ACC112 (cell line): ENCODE data around the gene CXCR4.

Experiments used
- H2AFZ ChIP-seq: fragments of 200-600 bp; sonication (generic); one replicate; pipeline ENCODE4 v1.6.0; 2017; ENCODE audit warnings: antibody characterized with exemption, low read length; ENCODE audit not compliant: unreplicated experiment
- H3K27ac ChIP-seq: fragments of 200-600 bp; sonication (generic); 2 replicates; pipeline ENCODE4 v1.5.1; 2014; ENCODE audit warnings: low read depth, mild to moderate bottlenecking, antibody characterized with exemption, low read length, moderate library complexity
- H3K27me3 ChIP-seq: fragments of 200-600 bp; sonication (generic); 2 replicates; pipeline ENCODE4 v1.6.1; 2014; ENCODE audit warnings: mild to moderate bottlenecking, antibody characterized with exemption, low read length, moderate library complexity, mixed read lengths; ENCODE audit not compliant: insufficient read depth
- H3K36me3 ChIP-seq: fragments of 200-600 bp; sonication (generic); 2 replicates; pipeline ENCODE4 v1.6.1; 2016; ENCODE audit warnings: mild to moderate bottlenecking, antibody characterized with exemption, low read length, moderate library complexity, mixed read lengths; ENCODE audit not compliant: insufficient read depth
- H3K4me1 ChIP-seq: fragments of 200-600 bp; sonication (generic); one replicate; pipeline ENCODE4 v1.6.1; 2016; ENCODE audit warnings: low read length, mixed read lengths; ENCODE audit not compliant: insufficient read depth, unreplicated experiment, control insufficient read depth
- H3K4me3 ChIP-seq: fragments of 200-600 bp; sonication (generic); 2 replicates; pipeline ENCODE4 v1.5.1; 2014; ENCODE audit warnings: mild to moderate bottlenecking, low read depth, low read length
- H3K79me2 ChIP-seq: fragments of 200-600 bp; sonication (generic); one replicate; pipeline ENCODE4 v1.6.0; 2016; ENCODE audit warnings: low read length; ENCODE audit not compliant: control insufficient read depth, unreplicated experiment, insufficient read depth

Gene CXCR4

GRCh38 chr2:136114382-136114781, 3.6 kb downstream of the CXCR4 start:
- Histone ChIP-seq H3K4me3 (no peak overlapping the region), H3K36me3 (no peaks in the 10 kb centered on the region), H3K27me3 (peaks cover 99% of the 10 kb centered on the region), H3K27ac (no peak overlapping the region), H2AFZ (no peak overlapping the region), H3K79me2 (no peaks in the 10 kb centered on the region), H3K4me1 (no peaks in the 10 kb centered on the region)

GRCh38 chr2:136113209-136113971, 4.6 kb downstream of the CXCR4 start:
- Histone ChIP-seq H2AFZ (no peak overlapping the region), H3K27me3 (peaks cover 99% of the 10 kb centered on the region), H3K79me2 (no peaks in the 10 kb centered on the region), H3K27ac (no peak overlapping the region), H3K36me3 (no peaks in the 10 kb centered on the region), H3K4me1 (no peaks in the 10 kb centered on the region), H3K4me3 (no peak overlapping the region)

- Histone ChIP-seq H3K4me1 (no peaks in the 10 kb centered on the region), H3K27ac (no peak overlapping the region), H3K36me3 (no peaks in the 10 kb centered on the region), H3K27me3 (peaks cover 100% of the 10 kb centered on the region), H3K4me3 (no peak overlapping the region), H2AFZ (no peak overlapping the region), H3K79me2 (no peaks in the 10 kb centered on the region)
These were observed 5.4 kb downstream of the CXCR4 start for GRCh38 chr2:136112317-136113208.

GRCh38 chr2:136111711-136112110, 6.2 kb downstream of the CXCR4 start:
- peaks cover 97% of the 10 kb centered on the region for H3K27me3 ChIP-seq
- no peaks in the 10 kb centered on the region for H3K36me3 ChIP-seq
- H3K4me3 ChIP-seq = no peak overlapping the region
- H3K79me2 ChIP-seq = no peaks in the 10 kb centered on the region
- no peak overlapping the region for H2AFZ ChIP-seq
- no peak overlapping the region for H3K27ac ChIP-seq
- no peaks in the 10 kb centered on the region for H3K4me1 ChIP-seq

DNA sequence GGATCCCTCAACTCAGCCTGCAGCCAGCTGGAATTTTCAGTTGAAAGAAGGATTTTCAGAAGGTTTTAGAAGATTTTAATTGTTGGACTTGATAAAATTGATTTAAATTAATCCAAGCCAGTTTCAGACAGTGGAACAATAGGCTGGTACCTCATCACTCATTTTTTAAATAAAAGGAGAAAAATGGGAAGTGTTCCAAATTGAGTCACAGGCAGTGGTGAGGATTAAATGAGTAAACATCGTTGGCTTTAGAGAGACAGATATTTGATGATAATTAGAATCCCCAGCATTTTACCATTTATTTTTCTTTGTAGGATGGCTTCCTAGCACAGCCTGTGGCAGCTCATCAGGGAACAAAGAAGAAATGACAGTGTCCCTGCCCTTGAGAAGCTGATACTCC, 7.4 kb downstream of the CXCR4 start:
- Histone ChIP-seq H3K4me3 (no peak overlapping the region), H3K36me3 (no peaks in the 10 kb centered on the region), H3K27ac (no peak overlapping the region), H3K4me1 (no peaks in the 10 kb centered on the region), H3K79me2 (no peaks in the 10 kb centered on the region), H2AFZ (no peak overlapping the region), H3K27me3 (peaks cover 85% of the 10 kb centered on the region)

- no peaks in the 10 kb centered on the region for H3K79me2 ChIP-seq
- no peaks in the 10 kb centered on the region for H3K36me3 ChIP-seq
- no peaks in the 10 kb centered on the region for H3K4me1 ChIP-seq
- no peak overlapping the region for H3K4me3 ChIP-seq
- H2AFZ ChIP-seq = no peak overlapping the region
- H3K27ac ChIP-seq = no peak overlapping the region
- peaks cover 69% of the 10 kb centered on the region for H3K27me3 ChIP-seq
These were observed 9.5 kb downstream of the CXCR4 start for GRCh38 chr2:136108463-136108862.

- H3K4me3 ChIP-seq = no peak overlapping the region
- no peaks in the 10 kb centered on the region for H3K36me3 ChIP-seq
- no peak overlapping the region for H2AFZ ChIP-seq
- no peaks in the 10 kb centered on the region for H3K79me2 ChIP-seq
- no peaks in the 10 kb centered on the region for H3K4me1 ChIP-seq
- peaks cover 60% of the 10 kb centered on the region for H3K27me3 ChIP-seq
- no peak overlapping the region for H3K27ac ChIP-seq
These were observed 10.6 kb downstream of the CXCR4 start for GRCh38 chr2:136107051-136108033.

DNA sequence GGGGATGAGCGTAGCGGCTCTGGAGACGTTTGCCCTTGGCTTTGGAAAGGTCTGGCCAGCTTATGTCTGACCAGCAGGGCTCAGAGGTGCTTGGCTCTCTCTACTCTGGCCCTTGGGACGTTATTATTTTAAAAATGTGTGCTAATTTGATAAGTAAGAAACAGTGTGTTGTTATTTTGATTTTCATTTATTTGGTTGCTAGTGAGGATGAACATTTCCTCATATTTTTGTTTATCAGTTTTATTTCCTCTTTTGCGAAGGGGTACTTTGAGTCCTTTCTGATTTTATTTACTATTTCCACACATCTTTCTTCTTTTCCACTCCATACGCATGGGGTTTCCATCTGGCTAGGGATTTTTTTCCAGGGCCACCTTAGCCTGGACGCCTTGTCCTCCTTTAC, 11.4 kb downstream of the CXCR4 start:
- H3K4me1 ChIP-seq = no peaks in the 10 kb centered on the region
- peaks cover 52% of the 10 kb centered on the region for H3K27me3 ChIP-seq
- H3K36me3 ChIP-seq = no peaks in the 10 kb centered on the region
- no peak overlapping the region for H3K4me3 ChIP-seq
- H3K27ac ChIP-seq = no peak overlapping the region
- no peaks in the 10 kb centered on the region for H3K79me2 ChIP-seq
- no peak overlapping the region for H2AFZ ChIP-seq

- no peaks in the 10 kb centered on the region for H3K4me1 ChIP-seq
- no peaks in the 10 kb centered on the region for H3K36me3 ChIP-seq
- no peaks in the 10 kb centered on the region for H3K79me2 ChIP-seq
- no peak overlapping the region for H2AFZ ChIP-seq
- H3K4me3 ChIP-seq = no peak overlapping the region
- H3K27ac ChIP-seq = no peak overlapping the region
- peaks cover 37% of the 10 kb centered on the region for H3K27me3 ChIP-seq
These were observed 13.0 kb downstream of the CXCR4 start for GRCh38 chr2:136104977-136105376.

DNA sequence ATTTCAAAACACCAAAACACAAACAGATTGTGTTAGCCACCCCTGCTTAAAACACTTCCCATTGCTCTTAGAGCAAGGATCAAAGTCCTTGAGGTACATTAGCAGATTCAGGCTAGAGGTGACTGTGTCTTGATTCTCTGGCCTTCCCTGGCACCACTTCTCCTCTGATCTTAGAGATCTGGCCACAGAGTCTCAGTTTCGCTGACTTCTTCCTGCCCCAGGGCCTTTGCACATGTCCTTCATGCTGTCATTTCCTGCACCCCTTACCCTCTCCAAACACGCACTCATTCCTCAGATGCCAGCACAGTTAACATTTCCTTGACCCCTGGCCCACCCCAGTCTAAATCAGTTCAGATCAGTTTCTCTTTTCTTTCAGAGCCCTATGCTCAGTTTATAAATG, 16.9 kb downstream of the CXCR4 start:
- no peak overlapping the region for H3K27ac ChIP-seq
- H3K4me1 ChIP-seq = no peaks in the 10 kb centered on the region
- no peaks in the 10 kb centered on the region for H3K79me2 ChIP-seq
- H3K27me3 ChIP-seq = peaks cover 7% of the 10 kb centered on the region
- H3K4me3 ChIP-seq = no peak overlapping the region
- no peak overlapping the region for H2AFZ ChIP-seq
- H3K36me3 ChIP-seq = no peaks in the 10 kb centered on the region
